ENCODE results near the gene KCTD15. TPM values are rescaled to one million over a fixed set of nuclear protein-coding genes. Genes with fewer than 3 reads are reported as not detected.

KCTD15 gene
- total RNA-seq, 2 donors from 2014 or later, result 13.8 to 15.1 TPM

DNA sequence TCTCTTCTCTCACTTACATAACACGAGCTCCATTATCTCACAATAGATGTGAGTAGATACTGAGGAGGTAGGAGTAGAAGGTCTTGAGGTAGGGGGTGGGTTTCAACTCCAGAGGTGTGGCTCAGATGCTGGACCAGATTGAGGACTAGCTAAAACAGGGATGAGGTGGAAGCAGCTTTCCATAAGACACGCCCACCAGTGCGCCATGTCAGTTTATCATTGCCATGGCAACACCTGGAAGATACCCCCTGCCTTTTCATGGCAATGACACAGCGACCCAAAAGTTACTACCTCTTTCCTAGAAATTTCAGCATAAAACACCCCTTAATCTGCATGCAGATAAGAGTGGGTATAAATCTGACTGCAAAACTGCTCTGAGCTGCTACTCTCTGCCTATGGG, 44.1 kb downstream of the KCTD15 start:
- peaks cover 50% of the 10 kb centered on the region for H3K27me3 Mint-ChIP-seq
- no peak for ATAC-seq

GRCh38 chr19:33841685-33842084, 45.0 kb downstream of the KCTD15 start:
- no peak for DNase-seq
- peaks cover 50% of the 10 kb centered on the region for H3K27me3 Mint-ChIP-seq
- no peaks in the 10 kb centered on the region for H3K4me1 Mint-ChIP-seq
- H3K9me3 ChIP-seq (ENCODE audit: control insufficient read depth, low read length, poor library complexity, severe bottlenecking), result no peaks in the 10 kb centered on the region
- H3K4me3 Mint-ChIP-seq, result no peak overlapping the region
- ATAC-seq, result no peak
- H3K36me3 Mint-ChIP-seq (ENCODE audit: low read depth), result peaks cover 4% of the 10 kb centered on the region
- no peak overlapping the region for H3K27ac Mint-ChIP-seq

More for the DNA sequence above, 44.1 kb downstream of the KCTD15 start:
- no peaks in the 10 kb centered on the region for H3K9me3 ChIP-seq (ENCODE audit: control insufficient read depth, low read length, poor library complexity, severe bottlenecking)
- H3K27ac Mint-ChIP-seq, result no peak overlapping the region
- H3K4me1 Mint-ChIP-seq, result no peaks in the 10 kb centered on the region
- no peak for DNase-seq
- H3K36me3 Mint-ChIP-seq (ENCODE audit: low read depth), result peaks cover 4% of the 10 kb centered on the region
- no peak overlapping the region for H3K4me3 Mint-ChIP-seq

DNA sequence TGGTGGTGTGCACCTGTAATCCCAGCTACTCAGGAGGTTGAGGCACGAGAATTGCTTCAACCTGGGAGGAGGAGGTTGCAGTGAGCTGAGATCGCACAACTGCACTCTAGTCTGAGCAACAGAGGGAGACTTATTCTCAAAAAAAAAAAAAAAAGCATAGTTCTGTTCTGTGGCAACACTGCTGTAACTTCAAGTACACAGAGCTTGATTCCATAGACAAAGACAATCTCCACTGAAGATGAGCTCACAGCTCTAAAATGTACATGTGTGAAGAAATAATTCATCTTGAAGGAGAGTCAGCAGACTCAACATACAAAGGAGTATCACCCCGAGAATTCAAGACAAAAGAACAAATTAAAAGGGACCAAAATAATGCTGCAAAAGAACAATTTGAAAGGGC, 47.8 kb downstream of the KCTD15 start:
- H3K4me1 Mint-ChIP-seq, result no peaks in the 10 kb centered on the region
- H3K27ac Mint-ChIP-seq, result no peak overlapping the region
- peaks cover 4% of the 10 kb centered on the region for H3K36me3 Mint-ChIP-seq (ENCODE audit: low read depth)
- H3K9me3 ChIP-seq (ENCODE audit: control insufficient read depth, low read length, poor library complexity, severe bottlenecking), result no peaks in the 10 kb centered on the region
- ATAC-seq (no peak), DNase-seq (no peak)
- H3K4me3 Mint-ChIP-seq, result no peak overlapping the region
- H3K27me3 Mint-ChIP-seq, result peaks cover 50% of the 10 kb centered on the region

DNA sequence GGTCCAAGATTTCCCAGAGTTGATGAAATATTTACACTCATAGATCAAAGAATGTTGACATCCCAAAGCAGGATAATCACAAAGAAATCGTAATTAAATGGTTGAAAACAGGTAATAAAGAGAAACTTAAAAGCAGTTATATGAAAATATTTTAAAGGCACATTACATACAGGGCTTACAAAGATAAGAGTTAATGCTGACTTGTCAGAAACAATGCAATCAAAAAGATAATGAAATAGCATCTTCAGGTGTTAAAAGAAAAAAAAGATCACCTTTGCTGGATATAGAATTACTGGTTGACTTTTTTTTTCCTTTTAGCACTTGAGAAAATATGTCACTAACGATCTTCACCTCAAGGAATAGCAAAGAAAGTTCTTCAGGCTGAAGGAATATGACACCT, 48.8 kb downstream of the KCTD15 start:
- H3K36me3 Mint-ChIP-seq (ENCODE audit: low read depth), result peaks cover 2% of the 10 kb centered on the region
- H3K27me3 Mint-ChIP-seq, result peaks cover 43% of the 10 kb centered on the region
- no peak for DNase-seq
- H3K4me3 Mint-ChIP-seq, result no peak overlapping the region
- H3K4me1 Mint-ChIP-seq, result no peaks in the 10 kb centered on the region
- no peak overlapping the region for H3K27ac Mint-ChIP-seq
- no peaks in the 10 kb centered on the region for H3K9me3 ChIP-seq (ENCODE audit: control insufficient read depth, low read length, poor library complexity, severe bottlenecking)
- no peak for ATAC-seq

GRCh38 chr19:33849551-33850147, 53.0 kb downstream of the KCTD15 start:
- Mint-ChIP-seq H3K27me3 (peaks cover 5% of the 10 kb centered on the region), H3K36me3 (ENCODE audit: low read depth) (peaks cover 3% of the 10 kb centered on the region), H3K27ac (no peak overlapping the region), H3K4me3 (no peak overlapping the region), H3K4me1 (no peaks in the 10 kb centered on the region)
- DNase-seq (no peak), ATAC-seq (no peak)
- H3K9me3 ChIP-seq (ENCODE audit: control insufficient read depth, low read length, poor library complexity, severe bottlenecking), result no peaks in the 10 kb centered on the region

DNA sequence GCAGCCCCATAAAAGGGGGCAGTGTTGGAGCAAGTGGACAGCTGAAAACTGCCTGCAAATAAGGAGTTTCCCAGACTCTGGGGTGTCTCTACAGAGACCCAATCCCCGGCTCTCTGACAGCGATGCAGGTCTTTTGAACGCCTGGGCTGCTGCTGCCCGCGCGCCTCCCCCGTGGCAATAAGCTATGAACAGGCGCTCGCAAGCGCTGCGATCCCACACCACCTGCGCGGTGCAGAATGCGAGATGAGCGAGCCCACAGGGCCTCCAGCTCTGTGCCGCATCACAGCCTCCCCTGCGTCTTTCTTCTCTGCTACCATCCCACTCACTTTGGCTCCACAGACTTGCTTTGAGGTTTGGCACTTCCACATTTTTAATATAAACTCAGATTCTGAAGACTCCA, 62.3 kb downstream of the KCTD15 start:
- H3K4me1 Mint-ChIP-seq, result no peaks in the 10 kb centered on the region
- no peaks in the 10 kb centered on the region for H3K9me3 ChIP-seq (ENCODE audit: control insufficient read depth, low read length, poor library complexity, severe bottlenecking)
- H3K27ac Mint-ChIP-seq, result no peak overlapping the region
- H3K27me3 Mint-ChIP-seq, result no peaks in the 10 kb centered on the region
- H3K4me3 Mint-ChIP-seq, result no peak overlapping the region
- H3K36me3 Mint-ChIP-seq (ENCODE audit: low read depth), result no peaks in the 10 kb centered on the region
- DNase-seq (no peak), ATAC-seq (no peak)

GRCh38 chr19:33860312-33861090, 63.8 kb downstream of the KCTD15 start:
- no peaks in the 10 kb centered on the region for H3K27me3 Mint-ChIP-seq
- ATAC-seq, result no peak
- no peak for DNase-seq
- H3K4me3 Mint-ChIP-seq, result no peak overlapping the region
- no peak overlapping the region for H3K27ac Mint-ChIP-seq
- no peaks in the 10 kb centered on the region for H3K9me3 ChIP-seq (ENCODE audit: control insufficient read depth, low read length, poor library complexity, severe bottlenecking)
- no peaks in the 10 kb centered on the region for H3K4me1 Mint-ChIP-seq
- no peaks in the 10 kb centered on the region for H3K36me3 Mint-ChIP-seq (ENCODE audit: low read depth)

- Mint-ChIP-seq H3K36me3 (ENCODE audit: low read depth) (no peaks in the 10 kb centered on the region), H3K4me1 (no peaks in the 10 kb centered on the region), H3K27me3 (peaks cover 6% of the 10 kb centered on the region), H3K4me3 (no peak overlapping the region), H3K27ac (no peak overlapping the region)
- no peaks in the 10 kb centered on the region for H3K9me3 ChIP-seq (ENCODE audit: control insufficient read depth, low read length, poor library complexity, severe bottlenecking)
- ATAC-seq (no peak), DNase-seq (no peak)
Observed at GRCh38 chr19:33861950-33862349, 65.3 kb downstream of the KCTD15 start.

GRCh38 chr19:33862981-33863380, 66.3 kb downstream of the KCTD15 start:
- no peaks in the 10 kb centered on the region for H3K36me3 Mint-ChIP-seq (ENCODE audit: low read depth)
- H3K27ac Mint-ChIP-seq, result no peak overlapping the region
- no peaks in the 10 kb centered on the region for H3K9me3 ChIP-seq (ENCODE audit: control insufficient read depth, low read length, poor library complexity, severe bottlenecking)
- DNase-seq (no peak), ATAC-seq (no peak)
- peaks cover 9% of the 10 kb centered on the region for H3K27me3 Mint-ChIP-seq
- H3K4me1 Mint-ChIP-seq, result no peaks in the 10 kb centered on the region
- no peak overlapping the region for H3K4me3 Mint-ChIP-seq

- Mint-ChIP-seq H3K27ac (no peak overlapping the region), H3K4me3 (no peak overlapping the region), H3K4me1 (no peaks in the 10 kb centered on the region), H3K36me3 (ENCODE audit: low read depth) (no peaks in the 10 kb centered on the region), H3K27me3 (peaks cover 14% of the 10 kb centered on the region)
- no peaks in the 10 kb centered on the region for H3K9me3 ChIP-seq (ENCODE audit: control insufficient read depth, low read length, poor library complexity, severe bottlenecking)
- no peak for ATAC-seq
- DNase-seq, result no peak
Observed at GRCh38 chr19:33863436-33863835, 66.8 kb downstream of the KCTD15 start.

- no peak for DNase-seq
- Mint-ChIP-seq H3K4me3 (no peak overlapping the region), H3K27me3 (peaks cover 23% of the 10 kb centered on the region), H3K36me3 (ENCODE audit: low read depth) (no peaks in the 10 kb centered on the region), H3K4me1 (no peaks in the 10 kb centered on the region), H3K27ac (no peak overlapping the region)
- no peaks in the 10 kb centered on the region for H3K9me3 ChIP-seq (ENCODE audit: control insufficient read depth, low read length, poor library complexity, severe bottlenecking)
- no peak for ATAC-seq
Observed at GRCh38 chr19:33864311-33864850, 67.7 kb downstream of the KCTD15 start.

GRCh38 chr19:33865306-33865705, 68.6 kb downstream of the KCTD15 start:
- ATAC-seq (no peak), DNase-seq (no peak)
- Mint-ChIP-seq H3K36me3 (ENCODE audit: low read depth) (no peaks in the 10 kb centered on the region), H3K27ac (no peak overlapping the region), H3K27me3 (peaks cover 24% of the 10 kb centered on the region), H3K4me1 (no peaks in the 10 kb centered on the region), H3K4me3 (no peak overlapping the region)
- no peaks in the 10 kb centered on the region for H3K9me3 ChIP-seq (ENCODE audit: control insufficient read depth, low read length, poor library complexity, severe bottlenecking)
